ENCODE data around the gene CIP2A. TPM values are rescaled to one million over a fixed set of nuclear protein-coding genes. Genes with fewer than 3 reads are reported as not detected.

The CIP2A gene
- total RNA-seq, 1 donor from 2014 or later = 8.2 TPM

DNA sequence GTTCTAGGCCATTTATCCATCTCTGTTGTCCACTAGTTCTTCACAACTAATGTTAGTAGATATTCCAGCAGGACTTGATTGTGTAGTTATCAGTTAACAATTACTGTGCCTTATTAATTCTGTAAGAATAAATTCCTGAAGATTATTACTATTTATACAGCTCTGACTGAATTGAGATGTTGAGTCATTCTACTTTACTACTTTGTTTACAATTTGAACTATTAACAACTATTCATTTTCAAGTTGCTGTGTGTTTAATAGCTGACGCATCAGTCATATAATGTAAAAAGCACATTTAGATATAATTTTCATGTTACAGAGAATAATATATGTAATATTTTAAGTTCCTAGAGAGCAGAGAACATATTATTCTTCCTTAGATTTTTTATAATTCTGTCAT lies 21.4 kb upstream of the CIP2A start:
- Mint-ChIP-seq H3K4me1 (ENCODE audit: low read depth, unreplicated experiment) (no peaks in the 10 kb centered on the region), H3K9me3 (ENCODE audit: unreplicated experiment) (no peaks in the 10 kb centered on the region), H3K27ac (ENCODE audit: unreplicated experiment) (no peak overlapping the region), H3K36me3 (ENCODE audit: unreplicated experiment) (no peaks in the 10 kb centered on the region), H3K4me3 (ENCODE audit: unreplicated experiment) (no peak overlapping the region), H3K27me3 (ENCODE audit: unreplicated experiment) (no peaks in the 10 kb centered on the region)
- no peak for DNase-seq
- TF ChIP-seq, protein P1, sequence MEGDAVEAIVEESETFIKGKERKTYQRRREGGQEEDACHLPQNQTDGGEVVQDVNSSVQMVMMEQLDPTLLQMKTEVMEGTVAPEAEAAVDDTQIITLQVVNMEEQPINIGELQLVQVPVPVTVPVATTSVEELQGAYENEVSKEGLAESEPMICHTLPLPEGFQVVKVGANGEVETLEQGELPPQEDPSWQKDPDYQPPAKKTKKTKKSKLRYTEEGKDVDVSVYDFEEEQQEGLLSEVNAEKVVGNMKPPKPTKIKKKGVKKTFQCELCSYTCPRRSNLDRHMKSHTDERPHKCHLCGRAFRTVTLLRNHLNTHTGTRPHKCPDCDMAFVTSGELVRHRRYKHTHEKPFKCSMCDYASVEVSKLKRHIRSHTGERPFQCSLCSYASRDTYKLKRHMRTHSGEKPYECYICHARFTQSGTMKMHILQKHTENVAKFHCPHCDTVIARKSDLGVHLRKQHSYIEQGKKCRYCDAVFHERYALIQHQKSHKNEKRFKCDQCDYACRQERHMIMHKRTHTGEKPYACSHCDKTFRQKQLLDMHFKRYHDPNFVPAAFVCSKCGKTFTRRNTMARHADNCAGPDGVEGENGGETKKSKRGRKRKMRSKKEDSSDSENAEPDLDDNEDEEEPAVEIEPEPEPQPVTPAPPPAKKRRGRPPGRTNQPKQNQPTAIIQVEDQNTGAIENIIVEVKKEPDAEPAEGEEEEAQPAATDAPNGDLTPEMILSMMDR (IDR thresholded peaks at IDR 0.05; ENCODE audit: partially characterized antibody, unreplicated experiment) = no peak

DNA sequence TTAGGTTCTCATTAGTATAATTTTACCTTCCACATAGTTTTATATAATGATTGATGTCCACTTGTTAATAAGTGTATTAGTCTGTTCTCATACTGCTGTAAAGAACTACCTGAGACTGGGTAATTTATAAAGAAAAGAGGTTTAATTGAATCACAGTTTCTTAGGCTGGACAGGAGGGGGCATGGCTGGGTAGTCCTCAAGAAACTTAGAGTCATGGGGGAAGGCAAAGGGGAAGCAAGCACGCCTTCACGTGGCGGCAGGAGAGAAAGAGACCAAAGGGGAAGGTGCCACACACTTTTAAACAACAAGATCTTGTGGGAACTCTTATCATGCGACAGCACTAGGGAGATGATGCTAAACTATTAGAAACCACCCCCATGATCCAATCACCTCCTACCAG lies 19.5 kb upstream of the CIP2A start:
- Mint-ChIP-seq H3K27ac (ENCODE audit: unreplicated experiment) (no peak overlapping the region), H3K36me3 (ENCODE audit: unreplicated experiment) (no peaks in the 10 kb centered on the region), H3K4me1 (ENCODE audit: low read depth, unreplicated experiment) (peaks cover under 1% of the 10 kb centered on the region), H3K27me3 (ENCODE audit: unreplicated experiment) (no peaks in the 10 kb centered on the region), H3K4me3 (ENCODE audit: unreplicated experiment) (no peak overlapping the region), H3K9me3 (ENCODE audit: unreplicated experiment) (no peaks in the 10 kb centered on the region)
- TF ChIP-seq, protein P1 (IDR thresholded peaks at IDR 0.05; ENCODE audit: partially characterized antibody, unreplicated experiment) = no peak
- DNase-seq = no peak

DNA sequence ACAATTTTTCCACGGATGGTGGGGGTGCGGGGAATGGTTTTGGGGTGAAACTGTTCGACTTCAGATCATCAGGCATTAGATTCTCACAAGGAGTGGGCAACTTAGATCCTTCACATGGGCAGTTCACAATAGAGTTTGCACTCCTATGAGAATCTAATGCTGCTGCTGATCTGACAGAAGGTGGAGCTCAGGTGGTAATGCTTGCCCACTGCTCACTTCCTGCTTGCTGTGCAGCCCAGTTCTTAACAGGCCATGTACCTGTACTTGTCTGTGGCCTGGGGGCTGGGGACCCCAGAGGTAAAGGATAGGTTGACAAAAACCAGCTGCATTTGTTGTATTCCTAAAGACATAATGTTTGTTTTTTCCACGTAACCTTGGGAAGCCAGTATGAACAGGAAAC lies 16.3 kb upstream of the CIP2A start:
- peaks cover 10% of the 10 kb centered on the region for H3K4me1 Mint-ChIP-seq (ENCODE audit: low read depth, unreplicated experiment)
- no peaks in the 10 kb centered on the region for H3K9me3 Mint-ChIP-seq (ENCODE audit: unreplicated experiment)
- H3K27me3 Mint-ChIP-seq (ENCODE audit: unreplicated experiment) = no peaks in the 10 kb centered on the region
- no peak for DNase-seq
- TF ChIP-seq, protein P1 (IDR thresholded peaks at IDR 0.05; ENCODE audit: partially characterized antibody, unreplicated experiment) = no peak
- H3K36me3 Mint-ChIP-seq (ENCODE audit: unreplicated experiment) = no peaks in the 10 kb centered on the region
- H3K27ac Mint-ChIP-seq (ENCODE audit: unreplicated experiment) = no peak overlapping the region
- no peak overlapping the region for H3K4me3 Mint-ChIP-seq (ENCODE audit: unreplicated experiment)

DNA sequence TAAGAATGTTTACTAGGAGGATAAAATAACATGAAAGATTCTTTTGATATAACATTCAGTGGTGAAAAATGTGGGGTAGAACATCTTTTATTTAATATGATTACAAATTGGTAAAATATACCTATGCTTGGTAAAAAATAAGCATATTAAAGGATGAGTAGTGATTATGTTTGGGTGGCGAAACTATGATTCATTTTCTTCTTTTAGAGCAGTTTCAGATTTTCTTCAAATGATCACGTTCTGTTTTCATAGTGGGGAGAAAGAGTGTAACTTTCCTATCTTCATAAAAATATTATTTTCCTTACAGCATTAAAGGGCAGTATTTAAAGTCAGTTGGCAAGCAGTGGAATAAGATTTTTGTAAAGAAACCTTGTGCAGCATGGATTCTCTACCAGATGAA lies 15.8 kb upstream of the CIP2A start:
- TF ChIP-seq, protein P1 (IDR thresholded peaks at IDR 0.05; ENCODE audit: partially characterized antibody, unreplicated experiment) = no peak
- H3K27me3 Mint-ChIP-seq (ENCODE audit: unreplicated experiment) = no peaks in the 10 kb centered on the region
- no peak overlapping the region for H3K4me3 Mint-ChIP-seq (ENCODE audit: unreplicated experiment)
- H3K36me3 Mint-ChIP-seq (ENCODE audit: unreplicated experiment) = no peaks in the 10 kb centered on the region
- peaks cover 10% of the 10 kb centered on the region for H3K4me1 Mint-ChIP-seq (ENCODE audit: low read depth, unreplicated experiment)
- no peak for DNase-seq
- H3K9me3 Mint-ChIP-seq (ENCODE audit: unreplicated experiment) = no peaks in the 10 kb centered on the region
- no peak overlapping the region for H3K27ac Mint-ChIP-seq (ENCODE audit: unreplicated experiment)

DNA sequence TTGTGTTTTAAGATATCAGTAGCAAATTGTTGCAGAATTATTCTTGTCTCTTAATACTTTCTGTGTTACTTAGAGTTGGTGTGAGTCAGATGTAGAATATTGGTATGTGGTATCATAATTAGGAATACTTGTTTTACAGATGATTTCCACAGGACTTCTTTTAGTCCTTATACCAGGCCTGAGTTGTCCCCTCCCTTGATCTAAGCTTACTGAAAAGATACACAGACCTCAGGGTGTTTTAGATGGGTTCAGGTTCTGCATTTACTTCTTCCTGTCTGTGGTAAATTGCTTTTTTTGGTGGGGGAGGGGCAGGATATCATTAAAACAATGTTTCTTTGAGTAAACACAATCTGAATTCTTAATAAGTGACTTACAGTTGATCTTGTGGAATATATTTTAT lies 14.5 kb upstream of the CIP2A start:
- H3K27me3 Mint-ChIP-seq (ENCODE audit: unreplicated experiment) = no peaks in the 10 kb centered on the region
- no peaks in the 10 kb centered on the region for H3K36me3 Mint-ChIP-seq (ENCODE audit: unreplicated experiment)
- peak overlapping the region; percentile 15 for H3K27ac Mint-ChIP-seq (ENCODE audit: unreplicated experiment)
- peaks cover 10% of the 10 kb centered on the region for H3K4me1 Mint-ChIP-seq (ENCODE audit: low read depth, unreplicated experiment)
- TF ChIP-seq, protein P1 (IDR thresholded peaks at IDR 0.05; ENCODE audit: partially characterized antibody, unreplicated experiment) = no peak
- no peaks in the 10 kb centered on the region for H3K9me3 Mint-ChIP-seq (ENCODE audit: unreplicated experiment)
- no peak for DNase-seq
- no peak overlapping the region for H3K4me3 Mint-ChIP-seq (ENCODE audit: unreplicated experiment)
